A204.1 (cell line): ENCODE data around the gene TPO.
"Not testable (repeated sequence)": the region's sequence is repeated elsewhere in the genome, so short reads cannot be mapped to it uniquely, and the experiment has no call there.

ENCODE experiments used
- FAIRE-seq: peaks from 2 replicates; lab custom pipeline; 2012; peaks lifted over from hg19 to GRCh38; lab: Jason Lieb, UNC

The TPO gene

DNA sequence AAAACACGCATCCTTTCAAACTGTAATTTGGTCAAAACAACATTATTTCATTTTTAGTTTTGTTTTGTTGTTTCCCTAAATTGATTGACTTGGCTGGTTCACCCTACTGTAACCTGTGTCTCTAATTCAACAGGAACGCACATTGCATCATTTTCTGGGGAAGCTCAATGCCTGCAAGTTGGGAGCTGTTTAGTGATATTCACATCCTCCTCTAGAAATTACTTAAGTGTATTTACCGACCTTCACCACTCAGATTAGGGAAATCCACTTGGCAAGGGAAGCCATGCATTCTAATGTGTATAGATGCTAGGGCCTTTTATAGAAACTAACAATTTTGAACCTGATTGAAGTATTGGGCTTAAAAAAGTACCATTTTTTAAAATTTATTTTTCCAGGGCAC, 7.3 kb upstream of the TPO start:
- FAIRE-seq: no peak

DNA sequence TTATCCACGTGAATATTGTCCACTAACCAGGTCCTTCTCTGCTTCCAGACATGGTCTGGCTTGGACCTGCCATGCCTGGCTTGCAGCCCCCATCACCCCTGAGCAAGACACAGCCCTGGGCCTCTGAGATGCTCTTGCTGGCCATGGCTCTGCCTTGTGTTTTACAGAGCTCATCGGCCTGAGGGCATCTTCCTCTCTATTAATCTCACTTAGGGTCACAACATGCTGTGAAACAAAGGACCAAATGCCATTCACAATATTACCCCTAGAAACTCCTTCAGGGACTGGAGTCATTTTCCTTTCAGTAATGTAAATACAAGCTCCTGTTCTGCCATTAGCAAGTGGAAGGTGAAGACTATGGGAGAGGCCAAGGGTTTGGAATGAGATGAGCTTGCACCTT, 6.8 kb upstream of the TPO start:
- no peak for FAIRE-seq

GRCh38 chr2:1407950-1408675, 5.2 kb upstream of the TPO start:
- no peak for FAIRE-seq

DNA sequence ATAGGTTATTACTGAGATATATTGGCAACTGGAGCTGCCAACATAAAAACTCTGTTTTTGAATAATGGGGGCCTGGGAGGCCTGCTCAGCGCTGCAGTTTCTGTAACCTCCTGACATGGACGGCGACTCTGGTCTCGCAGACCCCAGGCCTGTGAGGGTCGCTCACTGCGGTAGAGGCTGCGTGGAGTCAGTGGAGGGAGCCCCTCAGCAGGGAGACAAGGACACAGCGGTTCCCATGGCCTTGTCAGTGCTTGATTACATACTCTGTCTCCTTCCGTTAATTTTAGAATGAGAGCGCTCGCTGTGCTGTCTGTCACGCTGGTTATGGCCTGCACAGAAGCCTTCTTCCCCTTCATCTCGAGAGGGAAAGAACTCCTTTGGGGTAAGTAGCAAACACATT, 858 bp downstream of the TPO start:
- FAIRE-seq: no peak

GRCh38 chr2:1414901-1415300, 1.6 kb downstream of the TPO start:
- not testable (repeated sequence) for FAIRE-seq

- FAIRE-seq: no peak
Measured at GRCh38 chr2:1415501-1415900, 2.2 kb downstream of the TPO start.

DNA sequence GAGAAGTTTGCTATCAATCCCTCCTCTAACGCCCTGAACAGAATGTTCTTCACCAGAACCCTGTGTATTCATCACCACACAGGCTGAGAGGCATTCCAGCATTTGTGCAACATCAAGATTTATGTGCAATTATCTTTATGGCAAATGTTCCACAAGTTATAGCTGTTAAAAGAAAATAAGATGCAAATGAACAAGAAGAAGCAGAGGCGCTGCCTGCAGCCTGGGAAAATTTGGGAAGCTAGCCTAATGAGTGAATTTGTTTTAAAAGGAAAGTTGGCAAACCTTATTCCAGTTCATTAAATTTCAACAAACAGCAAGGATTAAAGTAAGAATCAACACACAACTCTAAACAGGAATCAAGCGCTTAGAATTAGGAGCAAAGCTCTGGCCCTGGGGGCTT, 5.3 kb downstream of the TPO start:
- FAIRE-seq: no peak

GRCh38 chr2:1420746-1421480, 7.7 kb downstream of the TPO start:
- no peak for FAIRE-seq

GRCh38 chr2:1421731-1422130, 8.5 kb downstream of the TPO start:
- no peak for FAIRE-seq

DNA sequence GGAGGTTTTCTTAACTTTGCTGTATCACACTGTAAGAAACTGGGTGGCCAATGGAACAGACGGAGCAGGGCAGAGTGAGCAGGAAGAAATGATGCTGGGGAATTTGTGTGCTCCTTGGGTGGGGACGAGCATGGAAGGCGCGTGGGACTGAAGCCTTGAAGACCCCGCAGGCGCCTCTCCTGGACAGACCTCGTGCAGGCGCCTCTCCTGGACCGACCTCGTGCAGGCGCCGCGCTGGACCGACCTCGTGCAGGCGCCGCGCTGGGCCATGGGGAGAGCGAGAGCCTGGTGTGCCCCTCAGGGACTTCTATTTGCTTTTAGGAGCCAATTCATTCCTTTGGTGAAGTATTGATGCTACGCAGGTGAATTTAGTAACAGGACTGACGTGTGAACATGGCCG, 8.9 kb downstream of the TPO start:
- FAIRE-seq: no peak

DNA sequence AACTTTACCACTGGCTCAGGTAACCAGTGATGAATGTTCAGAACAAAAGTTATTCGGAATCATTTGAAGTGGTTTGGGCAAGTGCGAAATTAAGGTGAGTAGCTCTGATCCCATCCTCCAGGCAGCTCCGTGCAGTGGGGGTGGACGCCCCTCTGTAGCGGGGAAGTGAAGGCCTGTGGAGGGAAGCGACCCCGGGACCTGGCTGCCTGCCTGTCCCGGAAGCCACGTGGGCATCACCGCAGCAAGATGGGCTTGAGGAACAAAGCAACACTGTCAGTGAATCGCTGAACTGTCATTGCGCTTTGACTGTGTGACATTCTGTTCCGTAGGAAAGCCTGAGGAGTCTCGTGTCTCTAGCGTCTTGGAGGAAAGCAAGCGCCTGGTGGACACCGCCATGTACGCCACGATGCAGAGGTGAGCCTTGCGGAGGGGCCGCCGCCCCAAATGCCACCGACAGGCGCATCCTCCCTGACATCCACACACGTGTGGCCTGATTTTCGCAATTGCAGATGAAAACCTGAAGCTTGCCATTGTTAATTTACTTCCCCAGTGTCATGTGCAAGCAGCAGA, 9.5 kb downstream of the TPO start:
- FAIRE-seq: no peak

GRCh38 chr2:1427086-1427485, 13.8 kb downstream of the TPO start:
- FAIRE-seq: no peak

GRCh38 chr2:1429895-1430294, 16.6 kb downstream of the TPO start:
- no peak for FAIRE-seq

DNA sequence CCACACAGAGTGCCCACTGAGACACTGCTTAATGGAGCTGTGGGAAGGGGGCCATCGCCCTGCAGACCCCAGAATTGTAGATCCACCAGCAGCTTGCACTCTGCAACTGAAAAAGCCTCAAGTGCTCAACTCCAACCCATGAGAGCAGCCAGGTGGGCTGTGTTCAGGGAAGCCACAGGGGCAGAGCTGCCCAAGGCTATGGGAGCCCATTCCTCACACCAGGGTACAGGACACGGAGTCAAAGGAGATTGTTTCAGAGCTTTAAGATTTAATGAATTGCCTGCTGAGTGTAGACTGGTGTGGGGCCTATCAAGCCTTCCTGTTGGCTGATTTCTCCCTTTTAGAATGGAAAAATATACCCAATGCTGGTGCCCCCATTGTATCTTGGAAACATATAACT, 17.2 kb downstream of the TPO start:
- FAIRE-seq: no peak

GRCh38 chr2:1431886-1432400, 18.7 kb downstream of the TPO start:
- no peak for FAIRE-seq

DNA sequence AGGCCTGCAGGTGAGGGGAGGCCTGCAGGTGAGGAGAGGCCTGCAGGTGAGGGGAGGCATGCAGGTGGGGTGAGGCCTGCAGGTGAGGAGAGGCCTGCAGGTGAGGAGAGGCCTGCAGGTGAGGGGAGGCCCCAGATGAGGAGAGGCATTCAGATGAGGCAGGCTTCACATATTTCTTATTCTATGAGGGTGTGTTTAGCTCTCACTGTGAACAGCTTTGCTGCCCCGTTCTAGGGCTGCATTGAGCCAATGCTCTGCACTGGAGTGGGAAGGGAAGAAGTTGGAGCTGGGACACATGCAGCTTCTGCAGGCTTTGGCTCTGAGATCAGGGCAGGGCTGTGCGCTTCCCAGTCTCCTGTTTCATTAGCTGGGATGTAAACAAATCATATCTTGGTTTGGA, 19.5 kb downstream of the TPO start:
- FAIRE-seq: no peak

DNA sequence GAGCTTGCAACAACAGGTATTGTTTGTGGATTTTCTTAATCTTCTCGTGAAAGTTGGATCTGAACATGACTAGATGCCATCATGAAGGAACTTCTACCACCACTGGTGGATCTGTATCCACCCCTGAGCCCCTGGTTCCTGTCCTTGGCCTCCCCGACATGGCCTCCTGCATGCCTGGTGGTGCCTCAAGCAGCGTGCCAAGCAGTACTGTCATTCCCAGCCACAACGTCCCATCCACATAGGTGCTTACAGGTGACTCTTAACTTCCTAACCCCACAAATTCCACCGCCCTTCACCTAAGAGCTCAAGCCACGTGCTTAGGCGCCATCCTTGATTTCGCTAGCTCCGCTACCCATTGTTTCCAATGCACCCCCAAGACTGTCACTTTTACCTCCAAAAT, 23.1 kb downstream of the TPO start:
- FAIRE-seq: no peak

DNA sequence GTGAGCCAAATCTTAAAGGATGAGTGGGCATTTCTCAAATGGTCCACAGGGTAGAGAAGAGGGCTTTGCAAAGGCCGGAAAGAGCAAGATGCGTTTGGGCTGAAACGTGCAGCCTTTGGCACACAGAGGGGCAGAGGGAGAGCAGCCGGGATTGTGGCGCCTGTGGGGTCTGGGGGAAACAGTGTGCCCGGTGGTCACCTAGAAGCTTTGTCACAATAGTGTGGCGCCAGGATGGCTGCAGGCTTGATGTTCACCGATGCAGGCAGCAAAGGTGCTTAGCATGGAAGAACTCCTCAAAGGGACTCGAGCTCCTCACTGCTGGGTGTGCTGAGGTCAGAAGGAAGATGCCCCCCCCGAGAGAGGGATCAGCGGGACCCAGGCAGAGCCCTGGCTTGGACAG, 23.8 kb downstream of the TPO start:
- no peak for FAIRE-seq

GRCh38 chr2:1437537-1437936, 24.3 kb downstream of the TPO start:
- FAIRE-seq: no peak

GRCh38 chr2:1438972-1439371, 25.7 kb downstream of the TPO start:
- no peak for FAIRE-seq

GRCh38 chr2:1440581-1440980, 27.3 kb downstream of the TPO start:
- FAIRE-seq: no peak

- FAIRE-seq: no peak
Measured at GRCh38 chr2:1446301-1446700, 33.0 kb downstream of the TPO start.

DNA sequence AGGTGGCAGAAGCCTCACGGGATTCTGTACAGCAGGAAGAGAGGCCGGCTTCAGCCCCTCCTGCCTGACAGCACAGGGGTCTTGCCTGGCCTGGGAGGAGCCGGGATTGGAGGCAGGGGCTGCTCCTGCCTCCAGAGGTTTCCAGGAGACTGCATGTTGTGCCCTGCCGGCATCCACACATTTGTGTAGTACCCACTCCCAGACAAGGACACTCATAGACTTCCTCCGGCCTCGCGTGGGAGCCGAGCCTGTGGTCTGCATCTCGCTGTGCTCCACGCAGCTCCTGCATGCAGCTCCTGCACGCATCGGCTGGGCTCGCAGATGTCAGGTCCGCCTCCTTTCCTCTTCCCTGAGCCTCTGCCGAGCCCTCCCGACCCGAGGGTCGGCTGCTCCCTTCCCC, 34.7 kb downstream of the TPO start:
- FAIRE-seq: no peak

- FAIRE-seq: no peak
Measured at GRCh38 chr2:1450915-1451314, 37.7 kb downstream of the TPO start.
